ENCODE measurements around the gene ARL5B. TPM values are rescaled to one million over a fixed set of nuclear protein-coding genes. Genes with fewer than 3 reads are reported as not detected.

The ARL5B gene
- total RNA-seq, 1 experiment from 2014 or later: 12.2 TPM

GRCh38 chr10:18710201-18710653, 51.0 kb downstream of the ARL5B start:
- no peak overlapping the region for H3K27ac ChIP-seq (ENCODE audit: low read length)
- DNase-seq (ENCODE audit: low read depth, low spot score) (no peak), ATAC-seq (no peak)
- intact Hi-C loops (cut with micrococcal nuclease; ENCODE audit: unreplicated experiment): no loop called here
- no peaks in the 10 kb centered on the region for H3K36me3 ChIP-seq (ENCODE audit: control insufficient read depth, insufficient read depth, low read length)
- in situ Hi-C loops (cut with HindIII; ENCODE audit: low pct_unique_long_range_greater_than_20kb, low sequenced_read_pairs): no loop called here
- no peak for TF ChIP-seq POLR2AphosphoS5 (IDR thresholded peaks at IDR 0.05; ENCODE audit: low read depth, low read length)
- no peak for TF ChIP-seq REST (IDR thresholded peaks at IDR 0.05; ENCODE audit: insufficient read depth in 1 of 2, low read depth in 2 of 2, low read length in 1 of 2)
- TF ChIP-seq SIN3A (IDR thresholded peaks at IDR 0.05; ENCODE audit: borderline replicate concordance, insufficient read depth, low read depth, low read length): no peak
- TF ChIP-seq CTCF (IDR thresholded peaks at IDR 0.05): no peak
- no peak for TF ChIP-seq TCF7L2 (IDR thresholded peaks at IDR 0.05; ENCODE audit: low read depth, low read length)
- no TSS peak for BruUV-seq (replicated peaks)
- no peak overlapping the region for H3K4me3 ChIP-seq (ENCODE audit: low read depth in 2 of 2, low read length in 2 of 2)
- CTCF ChIA-PET: no interaction called here
- H3K27me3 ChIP-seq (ENCODE audit: control insufficient read depth, insufficient read depth, low read length): no peaks in the 10 kb centered on the region
- POLR2A ChIA-PET: no interaction called here
- H3K4me1 ChIP-seq (ENCODE audit: control insufficient read depth, insufficient read depth, low read length): no peaks in the 10 kb centered on the region
- H3K9me3 ChIP-seq (ENCODE audit: control insufficient read depth, insufficient read depth, low read depth, low read length): no peaks in the 10 kb centered on the region

- DNase-seq (ENCODE audit: low read depth, low spot score) (no peak), ATAC-seq (no peak)
- POLR2A ChIA-PET: no interaction called here
- TF ChIP-seq REST (IDR thresholded peaks at IDR 0.05; ENCODE audit: insufficient read depth in 1 of 2, low read depth in 2 of 2, low read length in 1 of 2): no peak
- H3K36me3 ChIP-seq (ENCODE audit: control insufficient read depth, insufficient read depth, low read length): no peaks in the 10 kb centered on the region
- CTCF ChIA-PET: no interaction called here
- no TSS peak for BruUV-seq (replicated peaks)
- H3K4me1 ChIP-seq (ENCODE audit: control insufficient read depth, insufficient read depth, low read length): no peaks in the 10 kb centered on the region
- H3K9me3 ChIP-seq (ENCODE audit: control insufficient read depth, insufficient read depth, low read depth, low read length): no peaks in the 10 kb centered on the region
- intact Hi-C loops (cut with micrococcal nuclease; ENCODE audit: unreplicated experiment) (no loop called here), in situ Hi-C loops (cut with HindIII; ENCODE audit: low pct_unique_long_range_greater_than_20kb, low sequenced_read_pairs) (no loop called here)
- no peaks in the 10 kb centered on the region for H3K27me3 ChIP-seq (ENCODE audit: control insufficient read depth, insufficient read depth, low read length)
- H3K4me3 ChIP-seq (ENCODE audit: low read depth in 2 of 2, low read length in 2 of 2): no peak overlapping the region
- H3K27ac ChIP-seq (ENCODE audit: low read length): no peak overlapping the region
Observed at GRCh38 chr10:18713077-18713476, 53.8 kb downstream of the ARL5B start.
